GM12872 (cell line): ENCODE results near the gene MACROD1.

ENCODE experiments used
- CTCF ChIP-seq: IDR thresholded peaks from 3 replicates; pipeline ENCODE4 v1.5.1; 2011; ENCODE audit warnings: low read depth, mild to moderate bottlenecking, low read length, moderate library complexity; ENCODE audit not compliant: insufficient read depth

The MACROD1 gene

GRCh38 chr11:64069401-64070313 is 96.3 kb downstream of the MACROD1 start:
- TF ChIP-seq CTCF: no peak

- TF ChIP-seq CTCF: no peak
Observed at GRCh38 chr11:64068705-64069400, 97.1 kb downstream of the MACROD1 start.

GRCh38 chr11:64067230-64067993 is 98.5 kb downstream of the MACROD1 start:
- no peak for TF ChIP-seq CTCF

GRCh38 chr11:64065712-64066111 is 100.2 kb downstream of the MACROD1 start:
- TF ChIP-seq CTCF: no peak

GRCh38 chr11:64065141-64065465 is 100.8 kb downstream of the MACROD1 start:
- TF ChIP-seq CTCF: no peak

GRCh38 chr11:64064374-64065140 is 101.4 kb downstream of the MACROD1 start:
- no peak for TF ChIP-seq CTCF
